Dedifferentiated amniotic fluid mesenchymal stem cell (primary cell): Measurements from ENCODE around the gene RSPO4.

Experiments used
- DNase-seq: peaks from one replicate; pipeline ENCODE4 v3.0.0-alpha.2; 2016; ENCODE audit errors: extremely low spot score

Gene RSPO4

DNA sequence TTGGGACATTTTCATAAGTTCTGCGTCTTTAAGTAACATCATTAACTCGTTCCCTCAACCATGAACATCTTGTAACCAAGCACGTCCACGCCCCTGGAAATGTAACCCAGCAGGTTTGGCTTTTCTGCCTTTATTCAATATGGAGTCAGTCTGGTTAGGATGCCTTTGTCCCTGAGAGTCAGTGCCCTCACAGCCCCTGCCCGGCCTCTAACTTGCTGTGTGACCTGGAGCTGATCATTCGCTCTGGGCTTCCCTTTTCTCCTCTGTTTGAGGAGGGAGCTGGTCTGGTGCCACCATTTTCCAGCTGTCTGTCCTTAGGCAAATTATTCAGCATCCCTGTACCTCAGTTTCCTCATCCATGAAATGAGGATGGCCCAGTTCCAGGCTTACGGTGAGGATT lies 59.5 kb downstream of the RSPO4 start:
- DNase-seq = no peak

DNA sequence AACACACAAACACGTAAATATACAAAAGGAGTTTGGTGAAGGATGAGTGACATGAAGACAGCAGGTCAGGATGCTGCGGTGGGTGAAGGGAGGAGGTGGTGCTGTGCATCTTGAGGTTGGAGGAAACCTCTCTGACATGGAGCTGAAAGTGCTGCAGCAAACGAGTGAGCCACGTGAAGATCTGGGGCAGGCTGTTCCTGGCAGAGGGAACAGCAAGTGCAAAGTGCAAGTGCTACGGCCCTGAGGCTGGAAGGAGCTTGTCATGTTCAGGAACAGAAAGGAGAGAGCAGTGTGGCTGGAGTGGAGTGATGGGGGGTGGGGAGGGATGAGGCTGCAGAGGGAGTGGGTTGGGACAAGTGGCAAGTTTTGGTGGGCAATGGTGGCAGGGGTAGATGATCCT lies 61.2 kb downstream of the RSPO4 start:
- DNase-seq = no peak

DNA sequence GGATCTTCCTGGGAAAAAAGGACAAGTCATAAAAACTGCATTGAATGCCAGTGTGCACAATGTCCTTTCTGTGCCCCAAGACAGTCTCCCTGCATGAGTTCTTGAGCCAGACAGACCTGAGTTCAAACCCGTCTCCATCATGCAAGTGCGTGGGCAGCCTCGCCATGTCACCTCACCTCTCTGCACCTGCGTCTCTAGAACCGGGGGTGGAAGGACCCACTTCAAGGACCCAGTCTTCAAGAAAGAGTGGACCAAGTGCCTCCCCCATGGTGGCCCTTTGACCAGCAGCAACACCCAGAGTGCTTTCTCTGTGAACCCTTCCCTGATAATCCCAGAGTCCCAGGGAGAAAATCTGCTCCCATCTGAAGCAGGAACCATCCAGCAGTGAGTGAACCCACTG lies 62.5 kb downstream of the RSPO4 start:
- no peak for DNase-seq

DNA sequence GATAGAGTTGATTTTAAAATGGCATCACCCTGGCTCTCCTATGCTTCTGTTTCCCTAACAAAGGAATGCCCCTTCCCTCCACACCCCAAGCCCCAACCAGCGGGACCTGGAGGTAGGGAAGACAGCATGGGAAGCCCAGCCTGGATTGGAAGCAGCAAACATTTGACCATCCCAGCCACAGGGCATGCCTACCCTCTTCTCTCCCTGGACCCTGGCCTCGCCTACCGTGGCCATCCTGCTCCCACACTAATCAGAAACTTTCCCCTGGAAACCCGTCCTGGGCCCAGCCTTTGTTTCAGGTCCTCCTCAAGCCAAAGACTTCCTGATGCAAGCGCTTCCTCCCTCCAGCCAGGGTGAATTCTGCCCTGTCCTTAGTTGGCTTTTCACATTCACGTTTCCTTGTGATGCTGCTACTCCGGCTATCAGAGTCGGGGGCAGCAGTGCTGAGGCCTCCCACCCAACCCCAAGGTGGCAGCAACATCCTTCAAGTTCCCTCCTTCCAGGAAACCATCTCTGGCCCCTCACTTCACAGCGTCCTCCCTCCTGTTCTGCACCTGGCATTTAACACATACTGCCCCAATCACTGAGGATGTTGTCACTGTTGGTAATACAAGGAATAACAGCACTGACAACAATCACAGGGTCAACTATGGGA lies 67.8 kb downstream of the RSPO4 start:
- DNase-seq = no peak

GRCh38 chr20:933029-933428 lies 69.1 kb downstream of the RSPO4 start:
- DNase-seq = no peak

- DNase-seq = no peak
Observed at GRCh38 chr20:931401-931800, 70.7 kb downstream of the RSPO4 start.

GRCh38 chr20:926670-927069 lies 75.4 kb downstream of the RSPO4 start:
- no peak for DNase-seq

- DNase-seq = no peak
Observed at GRCh38 chr20:925516-925915, 76.6 kb downstream of the RSPO4 start.

- DNase-seq = no peak
Observed at GRCh38 chr20:924639-925038, 77.5 kb downstream of the RSPO4 start.

- DNase-seq = no peak
Observed at GRCh38 chr20:922781-923180, 79.3 kb downstream of the RSPO4 start.

DNA sequence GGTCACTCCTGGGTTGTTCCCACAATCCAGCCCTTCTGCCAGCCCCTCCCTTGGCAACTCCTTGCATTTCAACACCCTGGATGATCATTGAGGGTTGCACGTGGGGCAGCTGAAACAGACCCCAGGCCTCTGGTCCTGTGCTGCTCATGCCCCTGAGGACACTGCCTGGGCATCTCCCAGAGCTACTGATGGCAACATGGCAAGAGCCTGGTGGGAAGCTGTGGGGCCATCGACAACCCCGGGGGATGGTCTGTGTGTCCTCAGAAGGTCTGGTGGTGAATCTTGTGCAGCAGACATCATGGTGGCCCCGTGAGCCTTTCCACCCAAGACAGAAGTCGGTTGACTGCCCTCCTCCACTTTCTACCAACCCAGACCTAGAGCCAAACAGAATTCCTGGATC lies 81.0 kb downstream of the RSPO4 start:
- DNase-seq = no peak

GRCh38 chr20:920311-920710 lies 81.8 kb downstream of the RSPO4 start:
- no peak for DNase-seq

DNA sequence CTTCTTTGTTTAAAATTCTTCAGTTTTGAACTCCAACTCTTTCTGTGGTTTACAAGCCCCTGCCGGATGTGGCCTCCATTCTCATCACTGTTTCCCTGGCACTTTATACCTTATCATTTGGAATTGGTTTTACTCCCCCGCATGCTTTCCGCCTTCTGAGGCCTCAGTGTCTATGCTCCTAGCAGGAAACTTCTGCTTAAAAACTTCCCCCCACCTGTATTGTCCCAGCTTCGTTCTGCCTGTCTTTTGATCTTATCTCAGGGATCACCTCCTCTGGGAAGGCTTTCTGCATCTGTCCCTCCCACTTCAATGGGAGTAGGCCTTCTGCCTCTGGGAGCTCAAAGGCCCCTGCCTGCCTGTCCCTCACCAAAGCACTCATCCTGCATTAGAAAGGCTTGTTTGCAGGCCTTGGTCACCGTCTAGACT lies 82.6 kb downstream of the RSPO4 start:
- DNase-seq = no peak

GRCh38 chr20:917416-917815 lies 84.7 kb downstream of the RSPO4 start:
- DNase-seq = no peak

DNA sequence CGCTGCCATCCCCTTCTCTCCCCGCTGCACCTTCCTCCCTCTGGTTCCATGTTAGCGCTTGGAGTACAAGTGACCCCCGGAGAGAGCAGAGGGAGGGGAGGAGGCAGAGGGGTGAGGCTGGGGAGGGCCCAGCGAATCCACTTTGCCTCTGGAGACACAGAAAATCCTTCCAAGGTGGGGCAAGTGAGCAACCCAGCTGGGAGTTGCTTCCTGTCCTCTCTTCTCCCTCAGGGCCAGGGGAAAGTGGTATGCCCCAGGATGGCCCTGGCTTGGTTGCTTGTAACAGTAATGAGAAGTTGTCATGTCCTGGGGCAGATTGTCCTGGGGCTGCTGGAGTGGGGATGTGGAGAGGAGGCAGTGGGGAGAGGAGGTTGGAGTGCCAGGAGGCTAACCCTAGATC lies 85.3 kb downstream of the RSPO4 start:
- DNase-seq = no peak

GRCh38 chr20:916125-916799 lies 85.8 kb downstream of the RSPO4 start, which contains the start of gene ANGPT4:
Gene ANGPT4, minus strand, starts transcription at chr20:916334. Its CDS starts 120 bp downstream, at chr20:916214.
- DNase-seq = no peak

DNA sequence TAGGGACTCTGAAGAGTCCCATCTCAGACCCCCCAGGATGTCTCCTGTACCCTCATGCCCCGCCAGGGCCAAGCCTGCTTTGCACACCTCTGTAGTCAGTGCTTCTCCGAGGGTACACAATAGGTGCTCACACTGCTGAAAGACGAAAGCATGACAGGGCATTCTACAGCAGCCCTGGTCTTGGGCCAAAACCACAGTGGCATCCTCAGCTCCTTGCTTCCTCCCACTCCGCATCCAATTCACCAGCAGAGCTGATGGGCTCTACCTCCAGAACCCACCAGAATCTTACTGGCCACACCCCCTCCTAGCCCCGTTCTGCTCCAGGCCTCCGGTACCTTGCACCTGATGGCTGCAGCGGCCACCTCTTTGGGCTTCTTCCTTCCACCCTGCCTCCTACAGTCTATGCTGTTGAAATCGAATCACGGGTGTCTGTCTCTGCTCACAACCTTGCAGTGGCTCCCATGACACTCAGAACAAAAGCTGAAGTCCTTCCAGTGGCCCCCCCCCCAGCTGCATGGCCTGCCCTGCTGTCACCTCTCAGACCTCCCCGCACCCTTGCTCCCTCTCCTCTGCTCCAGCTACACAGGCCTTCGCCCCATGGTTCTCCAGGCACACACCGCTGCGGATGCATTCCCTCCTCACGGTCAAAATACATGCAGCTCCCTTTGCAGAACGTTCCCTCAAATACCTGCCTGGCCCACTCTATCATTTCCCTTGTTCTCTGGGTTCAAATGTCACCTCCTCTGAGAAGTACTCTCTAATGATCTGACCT lies 87.2 kb downstream of the RSPO4 start:
- DNase-seq = no peak

DNA sequence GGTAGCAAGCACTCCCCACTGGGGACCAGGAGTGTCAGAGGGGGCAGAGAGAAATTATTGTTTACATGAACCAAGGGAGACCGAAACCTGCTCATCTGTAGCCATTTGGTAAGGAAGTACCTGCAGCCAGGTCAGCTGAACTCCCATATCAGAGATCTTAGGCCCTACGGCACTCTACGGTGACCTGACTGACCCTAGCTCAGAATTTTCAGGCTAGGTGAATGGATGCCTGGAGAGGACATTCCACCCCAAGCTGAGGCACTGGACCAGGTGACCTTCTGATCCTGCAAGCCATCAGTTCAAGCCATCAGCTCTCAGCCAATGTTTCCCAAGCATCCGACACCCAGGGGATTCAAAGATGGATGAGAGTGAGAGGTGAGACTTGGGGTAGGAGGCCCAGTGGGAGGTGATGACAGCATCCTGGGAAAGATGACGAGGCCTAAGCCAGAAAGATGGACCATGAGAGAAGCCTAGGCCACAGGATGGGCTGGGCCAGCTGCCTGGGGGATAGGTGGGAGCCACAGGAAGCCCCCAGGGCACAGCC lies 88.7 kb downstream of the RSPO4 start:
- no peak for DNase-seq

GRCh38 chr20:911882-912600 lies 90.1 kb downstream of the RSPO4 start:
- no peak for DNase-seq

DNA sequence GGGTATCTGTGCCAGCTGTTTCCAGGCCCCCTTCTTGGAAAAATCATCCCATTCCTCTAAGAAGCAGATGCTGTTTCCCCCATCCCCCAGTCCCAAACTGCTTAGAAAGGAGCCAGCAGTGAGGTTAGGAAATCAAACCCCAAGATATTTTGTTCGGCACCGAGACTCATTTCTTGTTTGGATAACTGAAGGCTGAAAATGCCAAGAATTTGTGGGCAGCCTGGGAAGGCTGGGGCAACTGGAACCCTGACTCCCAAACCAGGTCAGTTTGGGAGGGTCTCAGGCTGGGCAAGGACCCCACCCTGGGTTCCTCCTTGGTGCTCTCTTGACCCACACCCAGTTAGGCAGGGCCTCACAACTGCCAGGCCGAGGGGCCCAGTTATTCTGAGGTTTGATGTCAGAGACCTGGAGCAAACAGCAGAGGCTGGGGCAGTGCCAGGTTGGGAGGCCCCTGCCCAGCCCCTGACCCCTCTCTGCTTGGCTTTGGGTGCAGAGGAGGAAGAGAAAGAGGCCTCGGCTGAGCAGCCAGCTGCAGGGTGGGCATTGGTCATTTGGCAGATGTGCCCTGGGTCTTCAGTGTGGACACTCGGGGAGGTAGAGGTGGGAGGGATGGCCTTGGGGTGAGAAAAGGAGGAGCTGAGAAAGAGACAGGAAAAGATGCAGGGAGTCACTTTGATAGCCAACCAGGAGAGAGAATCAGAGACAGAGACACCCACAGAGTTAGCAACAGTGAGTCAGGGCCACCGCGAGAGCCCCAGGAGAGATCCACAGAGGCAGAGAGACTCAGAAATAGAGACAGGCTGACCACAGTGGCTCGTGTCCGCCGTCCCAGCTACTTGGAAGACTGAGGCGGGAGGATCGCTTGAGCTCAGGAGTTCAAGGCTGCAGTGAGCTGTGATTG lies 91.0 kb downstream of the RSPO4 start:
- DNase-seq = no peak
